ENCODE data around the gene VCL.

The VCL gene

DNA sequence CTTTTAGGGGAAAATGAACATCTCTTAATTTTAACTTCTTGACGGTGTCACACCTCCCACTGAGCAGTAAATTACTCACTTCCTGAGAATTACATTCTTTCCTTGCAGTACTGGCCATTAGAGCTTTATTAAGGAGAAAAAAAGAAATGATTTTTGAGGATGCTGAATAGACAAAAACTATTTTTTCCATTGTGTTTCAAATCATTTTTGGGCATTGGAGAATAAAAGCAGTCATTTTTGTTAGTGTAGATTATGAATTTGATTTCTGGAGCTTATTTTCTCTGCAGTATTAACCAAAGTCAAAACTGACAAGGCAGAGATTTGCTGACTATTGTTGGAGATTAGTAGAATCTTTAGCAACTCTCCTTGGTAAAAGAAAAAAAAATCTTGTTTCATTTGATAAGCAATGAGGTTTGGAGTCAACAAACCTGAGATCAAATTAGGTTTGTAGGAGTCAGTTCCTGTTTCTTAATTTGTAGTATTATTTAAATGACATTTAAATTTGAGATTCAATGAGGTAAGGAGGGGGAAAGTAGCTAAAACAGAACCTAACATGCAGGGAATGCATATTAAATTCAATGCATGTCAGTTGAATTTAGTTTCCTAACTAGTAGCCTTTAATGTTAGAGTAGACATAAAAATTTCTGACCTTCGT, 82.1 kb downstream of the VCL start:
- TF ChIP-seq, protein P1, sequence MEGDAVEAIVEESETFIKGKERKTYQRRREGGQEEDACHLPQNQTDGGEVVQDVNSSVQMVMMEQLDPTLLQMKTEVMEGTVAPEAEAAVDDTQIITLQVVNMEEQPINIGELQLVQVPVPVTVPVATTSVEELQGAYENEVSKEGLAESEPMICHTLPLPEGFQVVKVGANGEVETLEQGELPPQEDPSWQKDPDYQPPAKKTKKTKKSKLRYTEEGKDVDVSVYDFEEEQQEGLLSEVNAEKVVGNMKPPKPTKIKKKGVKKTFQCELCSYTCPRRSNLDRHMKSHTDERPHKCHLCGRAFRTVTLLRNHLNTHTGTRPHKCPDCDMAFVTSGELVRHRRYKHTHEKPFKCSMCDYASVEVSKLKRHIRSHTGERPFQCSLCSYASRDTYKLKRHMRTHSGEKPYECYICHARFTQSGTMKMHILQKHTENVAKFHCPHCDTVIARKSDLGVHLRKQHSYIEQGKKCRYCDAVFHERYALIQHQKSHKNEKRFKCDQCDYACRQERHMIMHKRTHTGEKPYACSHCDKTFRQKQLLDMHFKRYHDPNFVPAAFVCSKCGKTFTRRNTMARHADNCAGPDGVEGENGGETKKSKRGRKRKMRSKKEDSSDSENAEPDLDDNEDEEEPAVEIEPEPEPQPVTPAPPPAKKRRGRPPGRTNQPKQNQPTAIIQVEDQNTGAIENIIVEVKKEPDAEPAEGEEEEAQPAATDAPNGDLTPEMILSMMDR (IDR thresholded peaks at IDR 0.05; ENCODE audit: low read depth, low read length) = no peak
- H3K9me3 ChIP-seq = no peaks in the 10 kb centered on the region
- H3K27me3 ChIP-seq = no peaks in the 10 kb centered on the region
- no peak overlapping the region for H3K4me3 ChIP-seq (ENCODE audit: low read depth, low read length)
- H3K36me3 ChIP-seq = peaks cover 3% of the 10 kb centered on the region; the same call in 1 of the 2 replicates
- DNase-seq = no peak
- H3K4me1 ChIP-seq = peaks cover 7% of the 10 kb centered on the region; the same call in 1 of the 2 replicates

DNA sequence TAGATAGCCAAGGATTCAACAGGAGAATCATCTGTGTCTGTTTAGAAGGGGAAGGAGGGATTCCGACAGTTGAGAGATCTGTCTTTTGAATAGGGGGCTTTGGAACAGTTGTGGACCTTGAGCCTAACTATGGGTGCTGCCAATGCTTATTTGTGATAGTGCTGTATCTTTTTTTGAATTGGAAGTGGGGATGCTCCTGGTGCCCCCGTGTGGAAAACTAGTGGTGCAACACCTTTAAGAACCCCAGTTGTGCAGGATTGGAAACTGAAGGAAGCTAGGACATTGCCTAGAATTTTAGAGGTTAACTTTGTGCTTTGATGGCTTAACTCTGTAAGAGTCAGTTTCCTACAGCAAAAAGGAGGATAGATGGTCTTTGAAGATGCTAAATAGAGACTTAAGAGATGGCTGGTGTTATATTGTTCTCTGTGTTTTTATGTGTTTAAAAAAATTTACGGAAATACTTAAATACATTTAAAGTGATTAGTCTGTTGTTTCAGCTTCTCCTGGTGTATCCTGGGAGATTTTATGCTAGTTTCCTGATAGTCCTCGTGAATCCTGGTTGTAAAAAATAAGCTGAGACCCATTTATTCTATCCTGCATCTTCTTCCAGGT, 83.4 kb downstream of the VCL start:
- Histone ChIP-seq H3K27me3 (no peaks in the 10 kb centered on the region), H3K9me3 (no peaks in the 10 kb centered on the region), H3K4me3 (ENCODE audit: low read depth, low read length) (no peak overlapping the region), H3K4me1 (peaks cover 7% of the 10 kb centered on the region; the same call in 1 of the 2 replicates), H3K36me3 (peaks cover 3% of the 10 kb centered on the region; the same call in 1 of the 2 replicates)
- TF ChIP-seq, protein P1 (IDR thresholded peaks at IDR 0.05; ENCODE audit: low read depth, low read length) = peak; percentile 86
- peak; percentile 40 for DNase-seq

DNA sequence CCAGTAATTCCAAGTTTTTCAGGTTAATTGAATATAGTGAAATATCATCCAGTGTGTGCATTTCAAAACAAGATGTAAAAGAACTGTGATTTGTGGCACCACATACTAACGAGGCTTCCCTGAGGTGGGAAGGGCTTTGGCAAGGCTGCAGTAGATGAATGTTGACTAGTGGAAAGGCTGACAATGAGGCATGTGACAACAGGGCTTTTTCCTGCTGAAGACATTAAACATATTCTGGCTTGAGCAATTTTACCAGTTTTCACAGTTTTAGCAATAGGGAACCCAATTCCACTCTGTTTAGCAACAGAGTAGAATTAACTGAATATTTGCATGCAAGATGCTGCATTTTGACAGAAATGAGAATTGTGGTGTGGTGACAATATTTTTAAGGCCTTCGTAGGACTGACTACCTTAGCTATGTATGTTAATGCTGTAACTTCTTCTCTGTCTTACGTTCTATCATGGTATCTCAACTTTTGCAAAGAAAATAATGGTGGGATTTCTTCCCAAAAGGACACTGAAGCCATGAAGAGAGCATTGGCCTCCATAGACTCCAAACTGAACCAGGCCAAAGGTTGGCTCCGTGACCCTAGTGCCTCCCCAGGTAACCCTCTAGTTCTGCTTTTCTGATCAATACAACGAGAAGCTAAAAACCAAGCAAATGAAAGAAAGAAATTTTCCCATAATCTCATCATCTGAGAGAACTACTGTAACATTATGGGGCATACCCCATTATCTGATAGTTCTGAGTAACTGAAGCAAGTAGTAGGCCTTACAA, 84.2 kb downstream of the VCL start:
- TF ChIP-seq, protein P1 (IDR thresholded peaks at IDR 0.05; ENCODE audit: low read depth, low read length) = no peak
- no peak for DNase-seq

DNA sequence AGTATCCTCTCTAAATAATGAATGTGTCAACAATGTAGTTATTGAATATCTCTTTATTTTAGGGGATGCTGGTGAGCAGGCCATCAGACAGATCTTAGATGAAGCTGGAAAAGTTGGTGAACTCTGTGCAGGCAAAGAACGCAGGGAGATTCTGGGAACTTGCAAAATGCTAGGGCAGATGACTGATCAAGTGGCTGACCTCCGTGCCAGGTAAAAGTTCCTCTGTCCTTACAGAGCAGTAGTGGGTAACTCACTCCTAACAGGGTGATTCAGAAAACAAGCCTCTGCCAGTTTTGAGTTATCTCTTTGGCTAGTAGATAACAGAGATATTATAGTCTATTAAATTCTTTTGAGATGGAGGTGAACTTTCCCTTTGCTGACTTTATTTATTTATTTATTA, 85.4 kb downstream of the VCL start:
- H3K9me3 ChIP-seq = no peaks in the 10 kb centered on the region
- H3K27me3 ChIP-seq = no peaks in the 10 kb centered on the region
- TF ChIP-seq, protein P1 (IDR thresholded peaks at IDR 0.05; ENCODE audit: low read depth, low read length) = no peak
- peaks cover 7% of the 10 kb centered on the region; the same call in 1 of the 2 replicates for H3K4me1 ChIP-seq
- peaks cover 3% of the 10 kb centered on the region; the same call in 1 of the 2 replicates for H3K36me3 ChIP-seq
- DNase-seq = no peak
- no peak overlapping the region for H3K4me3 ChIP-seq (ENCODE audit: low read depth, low read length)

More for the DNA sequence above, 84.2 kb downstream of the VCL start:
- no peak overlapping the region for H3K4me3 ChIP-seq (ENCODE audit: low read depth, low read length)
- peaks cover 7% of the 10 kb centered on the region; the same call in 1 of the 2 replicates for H3K4me1 ChIP-seq
- H3K36me3 ChIP-seq = peaks cover 3% of the 10 kb centered on the region; the same call in 1 of the 2 replicates
- no peaks in the 10 kb centered on the region for H3K27me3 ChIP-seq
- H3K9me3 ChIP-seq = no peaks in the 10 kb centered on the region

DNA sequence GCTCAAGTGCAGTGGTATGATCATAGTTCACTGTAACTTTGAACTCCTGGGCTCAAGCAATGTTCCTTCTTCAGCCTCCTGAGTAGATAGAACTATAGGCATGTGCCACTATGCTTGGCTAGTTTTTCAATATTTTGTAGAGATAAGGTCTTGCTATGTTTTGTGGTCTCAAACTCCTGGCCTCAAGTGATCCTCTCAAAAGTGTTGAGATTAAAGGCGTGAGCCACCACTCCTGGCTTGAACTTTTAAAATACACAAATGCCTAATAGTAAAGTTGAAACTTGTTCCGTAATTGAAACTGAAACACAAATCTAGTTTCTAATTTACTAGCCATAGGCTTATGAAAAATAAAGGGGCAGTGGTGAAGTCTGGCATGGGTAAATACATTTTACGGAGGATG, 87.0 kb downstream of the VCL start:
- Histone ChIP-seq H3K36me3 (peaks cover 3% of the 10 kb centered on the region; the same call in 1 of the 2 replicates), H3K4me1 (peaks cover 7% of the 10 kb centered on the region; the same call in 1 of the 2 replicates)

More for the DNA sequence above, 87.0 kb downstream of the VCL start:
- Histone ChIP-seq H3K9me3 (no peaks in the 10 kb centered on the region), H3K4me3 (ENCODE audit: low read depth, low read length) (no peak overlapping the region), H3K27me3 (no peaks in the 10 kb centered on the region)
- no peak for DNase-seq
- TF ChIP-seq, protein P1 (IDR thresholded peaks at IDR 0.05; ENCODE audit: low read depth, low read length) = no peak

Data from BE2C (cell line).